K562 (cell line): ENCODE data around the gene OTULIN. TPM values are rescaled to one million over a fixed set of nuclear protein-coding genes. Genes with fewer than 3 reads are reported as not detected.
A peak's percentile ranks its signal among the peaks of the same experiment; 100 is the strongest.

Experiments used
- BHLHE40 ChIP-seq: IDR thresholded peaks from 2 replicates; pipeline ENCODE4 v1.6.1; 2011; ENCODE audit warnings: low read length, improper control_type of control experiment
- CBX5 ChIP-seq: IDR thresholded peaks from 2 replicates; pipeline ENCODE4 v1.6.1; 2014; ENCODE audit warnings: low read depth, borderline replicate concordance
- FOXJ3 ChIP-seq: sonication (generic); formaldehyde crosslinking; IDR thresholded peaks from 2 replicates; pipeline ENCODE4 v1.4.0; 2020; ENCODE audit warnings: mild to moderate bottlenecking, missing genetic modification reagents
- PCBP2 ChIP-seq: fragments of 200-400 bp; formaldehyde crosslinking; IDR thresholded peaks from 2 replicates; pipeline ENCODE4 v1.6.1; 2018; ENCODE audit warnings: low read length, low read depth, mild to moderate bottlenecking, moderate library complexity; ENCODE audit not compliant: poor library complexity, severe bottlenecking
- SMAD4 ChIP-seq: fragments of 250-450 bp; sonication (Bioruptor Pico); conservative IDR thresholded peaks from 2 replicates; pipeline ENCODE4 v1.8.0; 2021; ENCODE audit warnings: inconsistent platforms, mild to moderate bottlenecking, moderate library complexity
- SMARCE1 ChIP-seq: fragments of 450-650 bp; IDR thresholded peaks from 2 replicates; pipeline ENCODE4 v1.7.1; 2016; ENCODE audit warnings: mild to moderate bottlenecking
- TAF7 ChIP-seq: fragments of 450-650 bp; IDR thresholded peaks from 2 replicates; pipeline ENCODE4 v1.6.1; 2016; ENCODE audit warnings: missing genetic modification characterization, missing compliant biosample characterization
- TCF3 ChIP-seq: sonication (generic); formaldehyde crosslinking; IDR thresholded peaks from 2 replicates; pipeline ENCODE4 v1.4.0; 2020; ENCODE audit warnings: mild to moderate bottlenecking, missing genetic modification reagents
- ZNF41 ChIP-seq: fragments of 250-450 bp; sonication (Bioruptor Pico); conservative IDR thresholded peaks from 2 replicates; pipeline ENCODE4 v1.4.0; 2020; ENCODE audit warnings: mild to moderate bottlenecking
- ZNF589 ChIP-seq: fragments of 200-800 bp; sonication (Bioruptor generic); IDR thresholded peaks from 2 replicates; pipeline ENCODE4 v1.6.1; 2016; ENCODE audit warnings: low read depth, missing genetic modification characterization, missing compliant biosample characterization
- polyA plus RNA-seq, 8 experiments: library from polyadenylated mRNA; depleted of rRNA in 4 of 8; stranded (reverse) in 5 of 8; unstranded in 3 of 8; fragments of >200 nt; fragmentation: Nextera tagmentation in 2 of 8; fragmentation: Illumina TruSeq in 1 of 8; extraction: Ambion mirVana in 2 of 8; extraction: Trizol in 1 of 8; gene quantifications; 2 replicates each; pipeline versions ENCODE4 v1.2.1 to v1.2.3, GENCODE V29; 2011 to 2014; ENCODE audit warnings: inconsistent platforms in 1 of 8, missing spikeins in 1 of 8
- total RNA-seq, 7 experiments: library from RNA; depleted of rRNA in 6 of 7; stranded (reverse); fragments of >200 nt in 6 of 7; fragmentation: Illumina TruSeq in 2 of 7; extraction: Trizol in 2 of 7; gene quantifications; 2 replicates each; pipeline versions ENCODE4 v1.2.1 to v1.2.3, GENCODE V29; 2011 to 2021; ENCODE audit warnings: low replicate concordance in 1 of 7
- TF ChIP-seq, protein P1 (sequence below): conservative IDR thresholded peaks from 2 replicates; pipeline ENCODE4 v1.6.1; 2011; ENCODE audit warnings: low read depth, mild to moderate bottlenecking, low read length; ENCODE audit not compliant: control insufficient read depth
- TF ChIP-seq, protein P2 (sequence below): fragments of 450-650 bp; formaldehyde crosslinking; IDR thresholded peaks from 2 replicates; pipeline ENCODE4 v1.4.0; 2020; ENCODE audit warnings: mild to moderate bottlenecking, moderate library complexity
- TF ChIP-seq, protein P3 (sequence below): fragments of 450-650 bp; IDR thresholded peaks from 2 replicates; pipeline ENCODE4 v1.6.1; 2017; ENCODE audit warnings: antibody characterized with exemption

Gene OTULIN
- total and polyA plus RNA-seq, 9 of the 15 experiments (the other 6 are each of a cell fraction or from before 2014, with no cell fraction given): 3.3 to 33.6 (median 20.1) TPM

DNA sequence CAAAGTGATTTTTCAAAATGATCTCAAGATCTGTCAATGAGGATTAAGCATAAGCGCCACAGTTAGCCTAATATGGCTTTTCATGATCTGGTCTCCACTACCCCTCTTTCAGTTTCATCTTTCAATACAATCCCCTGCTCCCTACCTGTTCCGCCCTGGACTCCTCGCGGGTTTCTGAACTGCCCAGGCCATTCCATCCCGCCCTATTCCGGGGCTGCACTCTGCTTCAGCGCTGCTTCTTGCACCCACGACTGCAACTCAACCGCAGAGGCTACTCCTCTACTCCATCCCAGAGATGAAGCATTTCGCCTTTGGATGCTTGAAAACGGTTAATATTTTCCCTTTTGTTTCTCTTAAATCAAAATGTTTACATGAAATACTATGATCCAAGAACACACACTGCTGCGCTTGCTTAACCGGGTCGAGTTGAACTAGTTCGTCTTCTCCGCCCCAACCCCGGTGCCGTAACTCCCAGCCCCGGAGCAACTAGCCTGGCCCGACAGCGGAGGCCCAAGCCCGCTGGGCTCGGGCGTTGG, 716 bp upstream of the OTULIN start (continued):
- TF ChIP-seq, protein P1, sequence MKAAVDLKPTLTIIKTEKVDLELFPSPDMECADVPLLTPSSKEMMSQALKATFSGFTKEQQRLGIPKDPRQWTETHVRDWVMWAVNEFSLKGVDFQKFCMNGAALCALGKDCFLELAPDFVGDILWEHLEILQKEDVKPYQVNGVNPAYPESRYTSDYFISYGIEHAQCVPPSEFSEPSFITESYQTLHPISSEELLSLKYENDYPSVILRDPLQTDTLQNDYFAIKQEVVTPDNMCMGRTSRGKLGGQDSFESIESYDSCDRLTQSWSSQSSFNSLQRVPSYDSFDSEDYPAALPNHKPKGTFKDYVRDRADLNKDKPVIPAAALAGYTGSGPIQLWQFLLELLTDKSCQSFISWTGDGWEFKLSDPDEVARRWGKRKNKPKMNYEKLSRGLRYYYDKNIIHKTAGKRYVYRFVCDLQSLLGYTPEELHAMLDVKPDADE: no peak
- TF ChIP-seq PCBP2 (no peak), TAF7 (tag) (no peak), BHLHE40 (no peak), SMARCE1 (no peak), ZNF589 (CRISPR knock-in tag) (no peak), TCF3 (CRISPR knock-in tag) (0 out of 2 replicates have a peak, but pooled peaks have one; percentile 8), CBX5 (no peak), ZNF41 (CRISPR knock-in tag) (no peak), SMAD4 (no peak), FOXJ3 (CRISPR knock-in tag) (no peak)
- TF ChIP-seq, protein P2, sequence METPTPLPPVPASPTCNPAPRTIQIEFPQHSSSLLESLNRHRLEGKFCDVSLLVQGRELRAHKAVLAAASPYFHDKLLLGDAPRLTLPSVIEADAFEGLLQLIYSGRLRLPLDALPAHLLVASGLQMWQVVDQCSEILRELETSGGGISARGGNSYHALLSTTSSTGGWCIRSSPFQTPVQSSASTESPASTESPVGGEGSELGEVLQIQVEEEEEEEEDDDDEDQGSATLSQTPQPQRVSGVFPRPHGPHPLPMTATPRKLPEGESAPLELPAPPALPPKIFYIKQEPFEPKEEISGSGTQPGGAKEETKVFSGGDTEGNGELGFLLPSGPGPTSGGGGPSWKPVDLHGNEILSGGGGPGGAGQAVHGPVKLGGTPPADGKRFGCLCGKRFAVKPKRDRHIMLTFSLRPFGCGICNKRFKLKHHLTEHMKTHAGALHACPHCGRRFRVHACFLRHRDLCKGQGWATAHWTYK (CRISPR knock-in tag): no peak
- TF ChIP-seq, protein P3, sequence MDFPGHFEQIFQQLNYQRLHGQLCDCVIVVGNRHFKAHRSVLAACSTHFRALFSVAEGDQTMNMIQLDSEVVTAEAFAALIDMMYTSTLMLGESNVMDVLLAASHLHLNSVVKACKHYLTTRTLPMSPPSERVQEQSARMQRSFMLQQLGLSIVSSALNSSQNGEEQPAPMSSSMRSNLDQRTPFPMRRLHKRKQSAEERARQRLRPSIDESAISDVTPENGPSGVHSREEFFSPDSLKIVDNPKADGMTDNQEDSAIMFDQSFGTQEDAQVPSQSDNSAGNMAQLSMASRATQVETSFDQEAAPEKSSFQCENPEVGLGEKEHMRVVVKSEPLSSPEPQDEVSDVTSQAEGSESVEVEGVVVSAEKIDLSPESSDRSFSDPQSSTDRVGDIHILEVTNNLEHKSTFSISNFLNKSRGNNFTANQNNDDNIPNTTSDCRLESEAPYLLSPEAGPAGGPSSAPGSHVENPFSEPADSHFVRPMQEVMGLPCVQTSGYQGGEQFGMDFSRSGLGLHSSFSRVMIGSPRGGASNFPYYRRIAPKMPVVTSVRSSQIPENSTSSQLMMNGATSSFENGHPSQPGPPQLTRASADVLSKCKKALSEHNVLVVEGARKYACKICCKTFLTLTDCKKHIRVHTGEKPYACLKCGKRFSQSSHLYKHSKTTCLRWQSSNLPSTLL: no peak
